NK-92 (cell line): Measurements from ENCODE around the gene DENND6B.

Experiments
- DNase-seq: peaks from one replicate; lab custom pipeline; 2025; ENCODE audit not compliant: unreplicated experiment; lab: John Stamatoyannopoulos, UW

The DENND6B gene

DNA sequence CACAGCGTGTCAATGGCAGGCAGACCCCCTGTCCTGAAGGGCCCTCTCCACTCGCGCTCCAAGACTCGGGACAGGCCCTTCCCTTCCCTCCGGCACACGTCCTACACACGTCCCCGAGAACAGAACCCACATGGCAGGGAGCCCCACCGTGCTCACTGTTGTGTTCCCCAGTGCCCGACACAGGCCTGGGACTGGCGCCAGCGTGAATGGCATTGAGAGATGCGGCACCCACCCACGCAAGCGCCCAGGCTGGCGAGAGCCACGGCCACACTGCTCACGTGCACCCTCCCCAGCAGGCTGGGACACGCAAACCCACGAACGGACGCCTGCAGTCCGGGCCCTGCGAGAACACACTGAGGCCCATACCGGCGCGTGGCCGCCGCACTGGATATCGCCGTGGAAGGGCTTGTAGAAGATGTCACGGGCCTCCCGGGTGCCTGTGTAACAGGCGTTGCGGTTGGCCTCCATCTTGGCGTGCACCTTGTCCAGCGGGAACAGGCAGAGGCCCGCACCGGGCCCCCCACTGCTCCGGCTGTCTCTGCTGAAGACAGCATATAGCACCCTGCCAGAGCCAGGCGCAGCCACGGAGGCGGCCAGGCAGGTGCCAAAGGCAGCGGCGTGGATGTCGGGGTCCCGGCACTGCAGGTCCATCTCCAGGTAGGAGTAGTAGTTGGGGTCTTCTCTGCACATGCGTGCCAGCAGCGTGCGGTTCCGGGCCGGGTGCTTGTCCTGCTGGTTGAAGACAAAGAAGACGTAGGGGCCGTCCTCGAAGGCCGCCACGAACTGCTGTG, 37.5 kb downstream of the DENND6B start:
- DNase-seq: no peak

DNA sequence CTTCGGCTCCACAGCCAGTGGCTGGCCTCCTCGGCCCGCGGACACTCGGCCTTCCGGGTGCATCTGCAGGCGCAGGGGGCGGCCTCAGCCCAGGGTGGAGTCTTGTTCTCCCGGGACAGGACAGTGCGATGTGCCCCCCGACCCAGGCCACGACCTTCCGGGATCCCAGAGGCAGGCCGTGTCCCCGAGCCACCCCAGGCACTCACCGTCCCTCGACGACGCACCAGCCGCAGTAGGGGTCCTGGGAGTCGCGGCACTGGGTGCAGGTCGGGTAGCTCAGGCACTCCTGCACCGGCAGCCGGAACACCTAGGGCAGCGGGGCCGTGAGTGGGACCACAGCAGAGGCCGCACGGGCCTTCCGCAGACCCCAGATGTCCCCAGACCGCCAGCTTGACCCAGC, 39.1 kb downstream of the DENND6B start:
- DNase-seq: no peak

DNA sequence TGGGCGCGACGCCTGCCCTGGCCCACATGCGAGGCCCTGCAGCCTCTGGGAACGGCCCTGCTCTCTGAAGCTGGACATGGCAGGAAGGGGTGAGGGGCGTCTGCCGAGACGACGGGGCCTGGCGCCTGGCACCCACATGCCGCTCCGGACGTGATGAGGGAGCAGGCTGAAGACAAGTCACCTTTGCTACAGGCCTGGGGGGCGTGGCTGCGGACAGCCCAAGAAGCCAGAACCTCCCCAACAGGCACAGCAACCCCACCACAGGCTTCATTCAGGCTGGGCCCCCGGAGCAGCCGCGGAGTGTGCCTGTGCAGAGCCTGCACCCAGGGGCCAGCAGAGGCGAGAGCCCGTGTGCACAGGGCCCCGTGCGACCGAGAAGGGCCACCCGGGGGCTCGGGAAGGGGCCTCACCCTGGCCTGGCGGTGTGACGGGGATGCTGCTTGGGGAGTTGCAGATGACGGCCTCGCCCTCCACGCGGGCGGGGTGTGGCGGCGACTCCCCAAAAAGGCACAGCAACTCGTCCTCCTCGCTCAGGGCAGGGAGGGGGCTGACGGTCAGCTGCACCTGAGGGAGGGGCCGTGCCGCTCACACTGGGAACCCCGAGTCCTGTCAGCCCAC, 40.0 kb downstream of the DENND6B start:
- no peak for DNase-seq

DNA sequence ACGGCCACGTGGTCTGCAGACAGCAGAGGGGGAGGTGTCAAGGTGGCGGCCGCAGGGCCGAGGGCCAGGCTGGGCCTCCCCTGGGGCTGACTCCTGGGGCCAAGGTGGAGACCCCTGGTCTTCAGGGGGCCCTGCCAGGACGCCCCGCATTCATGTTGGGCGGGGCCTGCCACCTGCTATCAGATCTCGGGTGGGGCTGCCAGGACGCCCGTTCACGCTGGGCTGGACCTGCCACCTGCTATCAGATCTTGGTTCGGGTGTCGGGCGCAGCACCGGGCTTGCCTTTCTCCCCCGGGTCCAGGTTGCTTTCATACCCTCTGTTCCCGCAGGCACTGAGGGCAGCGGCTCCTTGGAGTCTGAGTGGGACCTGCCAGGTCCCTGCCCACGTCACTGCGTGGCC, 40.5 kb downstream of the DENND6B start:
- no peak for DNase-seq

DNA sequence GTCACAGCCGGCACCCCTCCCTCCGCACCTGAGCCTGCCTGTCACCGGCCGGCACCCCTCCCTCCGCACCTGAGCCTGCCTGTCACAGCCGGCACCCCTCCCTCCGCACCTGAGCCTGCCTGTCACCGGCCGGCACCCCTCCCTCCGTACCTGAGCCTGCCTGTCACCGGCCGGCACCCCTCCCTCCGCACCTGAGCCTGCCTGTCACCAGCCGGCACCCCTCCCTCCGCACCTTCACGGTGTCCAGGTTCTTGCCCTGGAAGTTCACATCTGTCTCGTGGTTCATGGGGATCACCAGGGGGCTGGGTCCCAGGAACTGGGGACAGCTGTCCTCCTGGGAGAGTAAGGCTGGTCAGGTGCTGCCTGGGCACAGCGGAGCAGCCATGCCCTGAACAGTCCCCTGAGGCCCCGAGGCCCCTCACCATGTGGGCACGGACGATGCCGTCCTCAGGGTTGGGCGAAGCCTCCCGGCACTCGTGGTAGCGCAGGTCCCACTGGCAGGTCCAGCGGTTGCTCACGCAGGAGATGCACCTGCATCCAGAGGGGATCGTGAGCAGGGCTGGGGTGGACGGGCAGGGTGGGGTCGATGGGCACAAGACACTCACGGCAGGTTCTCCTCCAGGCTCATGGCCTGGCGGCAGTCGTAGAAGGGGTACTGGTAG, 41.1 kb downstream of the DENND6B start:
- no peak for DNase-seq

DNA sequence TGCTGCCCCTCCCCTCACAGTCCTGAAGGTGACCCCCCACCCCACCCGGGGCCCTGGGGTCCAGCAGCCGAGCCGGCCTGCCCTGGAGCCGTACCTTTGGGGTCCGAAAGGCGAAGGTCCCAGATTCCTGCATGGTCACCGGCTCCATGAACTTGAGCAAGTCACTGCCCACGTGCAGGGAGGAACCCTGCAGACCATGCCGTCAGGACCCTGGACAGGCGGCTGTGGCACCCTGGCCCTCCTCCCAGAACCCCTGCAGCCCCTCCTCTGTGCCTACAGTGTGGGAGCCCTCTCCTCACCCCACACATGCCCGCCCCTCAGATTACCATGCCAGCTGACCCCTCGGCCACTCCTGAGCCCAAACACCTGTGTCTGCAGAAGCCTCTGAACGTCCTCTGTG, 42.3 kb downstream of the DENND6B start:
- DNase-seq: no peak

DNA sequence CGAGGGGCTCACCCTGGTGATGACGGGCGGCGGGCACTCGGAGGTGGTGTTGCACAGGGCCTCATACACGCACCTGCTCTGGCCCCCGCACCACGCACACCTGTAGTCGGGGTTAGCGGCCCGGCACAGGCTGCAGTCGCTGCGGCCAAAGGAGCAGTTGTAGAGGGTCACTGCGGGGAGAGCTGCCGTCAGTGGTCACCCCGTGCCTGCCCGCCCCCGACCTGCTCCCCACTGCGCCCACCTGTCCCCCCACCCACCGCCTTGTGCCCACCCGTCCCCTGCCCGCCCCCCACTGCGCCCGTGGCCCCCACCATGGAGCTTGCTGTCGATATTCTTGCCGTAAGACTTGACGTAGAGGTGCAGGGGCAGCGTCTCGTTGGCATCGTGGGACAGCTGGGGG, 43.0 kb downstream of the DENND6B start:
- no peak for DNase-seq

DNA sequence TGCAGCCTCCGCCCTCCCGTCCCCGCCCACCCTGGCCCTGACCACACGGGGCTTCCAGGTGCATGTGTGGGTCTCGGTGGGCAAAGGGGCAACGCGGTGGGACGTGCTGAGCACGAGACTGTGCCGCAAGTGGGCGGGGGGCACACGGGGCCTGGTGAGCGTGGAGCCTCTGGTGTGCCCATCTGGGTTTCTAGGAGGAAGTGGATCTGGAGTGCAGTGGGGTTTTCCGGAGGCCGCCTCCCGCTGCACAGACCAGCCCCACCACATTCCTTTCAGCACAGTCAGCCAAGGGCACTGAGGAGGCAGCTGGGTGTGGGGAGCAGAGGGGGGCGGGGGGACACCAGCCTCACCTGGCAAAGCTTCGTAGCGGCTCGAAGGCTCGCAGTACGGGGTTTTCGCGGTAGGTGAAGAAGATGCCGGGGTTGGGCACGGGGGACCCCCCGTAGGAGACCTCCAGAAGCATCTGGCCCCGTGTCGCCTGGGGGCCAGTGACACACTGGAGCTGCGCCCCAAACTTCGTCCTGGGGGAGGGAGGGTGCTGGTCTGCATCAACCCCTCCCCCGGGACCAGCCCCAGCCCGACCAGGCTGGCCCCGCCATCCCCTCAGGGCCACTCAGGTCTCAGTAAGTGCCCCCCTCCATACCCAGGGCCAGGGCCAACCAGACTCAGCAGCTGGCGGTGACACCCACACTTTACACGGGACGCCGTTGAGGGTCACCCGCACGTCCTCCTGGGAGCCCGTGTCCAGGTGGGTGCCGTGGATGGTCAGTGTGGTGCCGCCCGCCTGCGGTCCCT, 44.3 kb downstream of the DENND6B start:
- DNase-seq: no peak

DNA sequence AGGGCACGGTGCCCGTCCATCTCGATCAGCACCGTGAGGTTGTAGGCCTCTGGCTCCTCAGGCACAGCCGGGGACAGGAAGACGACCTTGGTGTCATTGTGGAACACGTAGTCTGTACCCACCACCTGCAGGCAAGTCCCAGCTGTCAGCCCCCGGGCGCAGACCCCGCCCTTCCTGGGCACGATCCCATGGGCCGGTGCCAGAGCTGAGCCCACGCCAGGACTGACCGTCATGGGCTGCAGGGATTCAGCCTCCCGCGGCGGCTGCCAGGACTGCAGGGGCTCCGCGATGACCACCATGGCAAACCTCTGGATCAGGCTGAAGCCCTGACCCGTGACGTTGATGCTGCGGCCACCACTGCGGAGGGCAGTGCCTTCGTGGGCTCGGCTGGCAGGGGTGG, 44.9 kb downstream of the DENND6B start:
- no peak for DNase-seq

DNA sequence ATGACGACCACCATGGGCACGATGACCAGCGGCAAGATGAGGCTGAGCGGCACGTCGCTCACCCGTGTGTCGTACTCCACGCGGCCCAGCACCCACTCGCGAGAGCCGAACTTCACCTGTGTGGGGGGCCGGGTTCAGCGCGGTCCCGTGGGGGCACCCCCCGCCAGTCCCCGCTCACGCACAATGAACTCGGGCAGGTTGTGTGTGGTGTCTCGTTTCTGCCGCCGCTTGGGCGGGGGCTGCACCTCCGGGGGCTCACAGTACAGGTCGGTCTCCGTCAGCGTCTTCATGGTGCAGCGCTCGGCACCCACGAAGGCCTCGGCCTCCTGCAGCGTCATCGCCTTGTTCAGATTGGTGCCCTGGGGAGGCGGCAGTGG, 45.4 kb downstream of the DENND6B start:
- DNase-seq: no peak

DNA sequence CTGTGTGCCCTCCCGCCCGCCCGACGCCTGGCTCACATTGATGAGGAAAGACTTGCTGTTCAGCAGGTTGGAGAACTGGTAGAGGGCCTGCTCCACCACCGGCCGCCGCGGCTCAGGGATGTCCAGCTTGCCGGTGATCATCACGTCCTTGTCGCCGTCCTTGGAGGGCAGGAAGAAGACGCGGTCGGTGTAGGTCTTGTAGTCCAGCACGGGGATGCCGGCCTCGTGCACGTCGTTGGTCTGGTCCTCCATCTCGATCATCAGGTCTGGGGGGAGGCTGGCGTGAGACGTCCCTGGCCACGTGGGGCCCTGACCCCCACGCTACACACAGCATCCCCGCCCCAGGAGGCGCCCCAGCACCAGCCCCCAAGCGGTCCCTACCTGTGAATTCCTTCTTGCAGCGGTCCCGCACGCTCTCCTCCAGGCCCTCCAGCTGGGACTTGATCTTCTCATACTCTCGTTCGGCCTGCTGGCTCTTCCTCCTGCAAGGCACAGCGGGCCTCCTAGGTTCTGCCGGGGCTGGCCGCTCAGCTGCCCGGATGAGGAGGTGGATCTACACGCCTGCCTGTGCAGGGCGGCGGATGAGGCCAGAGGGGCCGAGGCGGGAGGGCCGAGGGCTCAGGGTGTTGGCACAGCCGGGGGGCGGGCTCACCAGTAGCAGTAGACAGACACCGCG, 46.0 kb downstream of the DENND6B start:
- no peak for DNase-seq

DNA sequence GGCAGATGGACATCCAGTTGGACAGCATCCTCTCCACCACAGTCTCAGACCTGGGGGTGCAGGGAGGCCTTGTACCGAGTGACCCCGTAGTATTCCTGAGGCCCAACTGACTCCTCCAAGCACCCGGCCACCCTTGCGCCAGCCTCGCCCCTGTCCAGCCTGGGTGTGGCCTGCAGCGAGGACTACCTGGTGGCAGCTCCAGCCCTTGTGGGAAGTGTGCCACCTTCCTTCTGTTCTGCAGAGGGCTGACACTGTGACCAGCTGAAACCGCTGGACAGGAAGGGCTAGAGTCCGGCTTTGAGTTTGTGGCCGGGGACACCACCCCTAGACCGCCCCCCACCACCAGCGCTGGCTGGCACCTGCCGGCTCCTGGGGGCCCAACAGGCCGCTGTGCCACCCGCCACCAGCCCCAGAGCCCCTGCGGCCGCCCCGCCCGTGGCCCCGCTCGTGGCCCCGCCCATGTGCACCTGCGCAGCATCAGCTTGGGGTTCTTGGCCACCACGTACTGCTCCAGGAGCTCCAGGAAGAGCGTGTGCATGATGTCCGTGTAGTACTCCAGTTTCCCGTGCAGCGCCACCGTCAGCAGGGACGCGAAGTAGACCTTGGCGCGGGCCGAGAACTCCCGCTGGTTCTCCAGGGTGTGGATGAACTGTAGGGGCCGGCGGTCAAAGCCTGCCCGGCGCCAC, 46.6 kb downstream of the DENND6B start:
- DNase-seq: no peak

DNA sequence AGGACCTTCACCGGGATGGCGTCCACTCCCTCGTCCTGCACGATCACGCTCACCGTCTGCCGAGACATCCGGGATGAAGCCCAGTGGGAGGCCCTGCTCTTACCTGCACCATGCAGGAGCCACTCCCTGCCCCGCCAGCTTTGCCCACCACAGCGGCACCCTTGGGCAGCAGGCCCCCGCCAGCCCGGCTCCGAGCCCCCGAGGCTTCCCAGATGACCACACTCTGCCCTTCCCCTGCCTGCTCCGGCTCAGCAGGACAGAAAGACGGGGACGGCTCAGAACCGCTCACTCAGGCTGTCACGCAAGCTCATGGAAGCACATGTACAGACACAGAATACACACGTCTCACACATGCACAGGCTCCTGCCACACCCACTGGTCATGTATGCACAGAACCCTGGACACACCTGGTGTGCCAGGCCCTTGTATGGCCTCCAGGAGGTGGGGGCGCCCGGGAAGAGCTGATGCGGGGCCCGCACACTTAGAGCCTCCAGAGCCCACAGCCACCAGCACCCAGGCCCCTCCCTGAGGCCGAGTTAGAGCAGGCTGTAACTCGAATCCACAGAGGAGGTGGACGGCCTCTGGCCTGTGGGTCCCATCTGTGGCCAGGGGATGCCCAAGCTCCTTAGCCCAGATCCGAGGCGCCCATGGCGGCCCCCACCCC, 47.7 kb downstream of the DENND6B start:
- no peak for DNase-seq

DNA sequence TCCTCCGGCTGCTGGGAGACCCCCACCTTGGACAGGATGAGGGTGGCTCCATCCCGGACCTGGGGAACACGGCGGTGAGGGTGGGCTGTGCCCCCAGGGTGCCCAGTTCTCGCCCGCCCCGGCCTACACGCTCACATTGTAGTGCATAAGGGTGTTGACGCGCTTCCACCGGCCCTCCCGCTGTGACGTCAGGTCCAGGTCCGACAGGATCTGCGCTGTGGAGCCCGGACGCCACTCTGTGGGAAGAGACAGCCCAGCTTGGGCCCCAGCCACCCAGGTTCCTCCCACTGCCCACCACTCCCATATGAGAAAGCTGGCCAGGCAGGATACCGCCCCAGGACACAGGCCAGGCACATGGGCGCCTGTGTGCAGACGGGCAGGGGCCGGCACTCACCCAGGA, 48.4 kb downstream of the DENND6B start:
- no peak for DNase-seq

DNA sequence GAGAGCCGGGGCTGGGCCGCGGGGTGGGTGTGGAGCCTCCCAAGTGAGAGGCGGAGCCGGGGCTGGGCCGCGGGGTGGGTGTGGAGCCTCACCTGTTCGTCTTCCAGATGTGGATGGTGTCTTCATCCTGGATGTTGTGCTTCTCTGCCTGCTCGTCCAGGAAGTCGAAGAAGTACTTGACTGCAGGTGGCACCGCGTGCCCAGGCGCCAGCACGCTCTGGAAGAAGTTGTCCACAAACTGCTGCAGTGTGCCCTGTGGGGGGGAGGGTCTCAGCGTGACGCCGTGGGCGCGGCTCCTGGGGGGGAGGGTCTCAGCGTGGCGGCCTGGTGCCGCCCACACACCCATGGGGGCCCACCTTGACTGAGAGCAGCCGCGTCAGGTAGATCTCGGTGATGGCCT, 49.1 kb downstream of the DENND6B start:
- DNase-seq: no peak

DNA sequence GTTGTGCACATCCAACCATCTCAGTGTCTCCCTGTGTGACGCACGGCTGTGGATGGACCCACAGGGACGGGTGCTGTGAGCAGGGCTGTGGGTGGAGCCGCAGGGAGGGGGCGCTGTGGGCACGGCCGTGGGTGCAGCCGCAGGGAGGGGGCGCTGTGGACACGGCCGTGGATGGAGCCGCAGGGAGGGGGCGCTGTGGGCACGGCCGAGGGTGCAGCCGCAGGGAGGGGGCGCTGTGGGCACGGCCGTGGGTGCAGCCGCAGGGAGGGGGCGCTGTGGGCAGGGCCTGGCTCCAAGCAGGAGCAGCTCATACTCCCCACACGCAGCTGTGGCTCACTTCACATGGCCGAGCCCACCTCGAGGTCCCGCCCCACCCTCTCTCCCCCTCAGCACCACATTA, 50.7 kb downstream of the DENND6B start:
- no peak for DNase-seq

DNA sequence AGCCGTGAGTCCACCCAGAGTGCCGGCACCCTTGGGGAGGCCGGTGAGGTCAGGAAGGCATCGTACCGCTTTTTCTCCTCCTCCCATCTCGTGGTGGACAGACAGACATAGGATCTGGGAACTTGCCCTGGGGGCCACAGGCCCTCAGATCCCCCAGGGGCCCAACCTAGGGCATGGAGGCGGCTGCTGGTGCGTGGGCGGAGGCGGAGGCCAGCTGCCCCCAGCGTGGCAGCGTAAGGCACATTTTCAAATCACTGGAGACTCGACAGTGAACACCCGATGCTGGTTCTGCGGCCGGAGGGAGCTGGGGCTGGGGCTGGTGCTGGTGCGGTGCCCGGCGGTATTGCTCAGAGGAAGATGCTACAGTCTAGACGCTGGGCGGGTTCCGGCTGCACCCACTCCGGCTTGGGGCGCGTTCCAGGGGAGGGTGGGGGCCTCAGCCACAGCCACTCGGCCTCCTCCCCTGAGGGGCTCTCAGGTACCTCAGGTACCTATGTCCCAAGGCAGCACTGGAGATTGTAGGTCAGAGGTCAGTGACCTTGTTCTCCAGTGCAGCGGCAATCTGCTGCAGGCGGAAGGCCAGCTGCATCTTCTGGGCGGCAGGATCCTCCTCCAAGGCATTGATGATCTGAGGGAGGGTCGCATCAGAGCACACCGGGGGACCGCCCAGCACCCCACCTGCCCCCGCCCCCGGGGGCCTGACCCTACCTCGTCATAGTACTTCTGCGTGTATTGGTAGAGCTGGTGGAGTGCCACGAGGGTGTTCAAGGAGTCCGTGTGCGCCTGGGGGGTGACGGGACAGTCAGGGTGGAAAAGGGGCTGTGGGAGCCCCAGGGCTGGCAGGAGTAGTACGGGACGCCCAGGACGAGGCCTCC, 51.4 kb downstream of the DENND6B start:
- DNase-seq: no peak

DNA sequence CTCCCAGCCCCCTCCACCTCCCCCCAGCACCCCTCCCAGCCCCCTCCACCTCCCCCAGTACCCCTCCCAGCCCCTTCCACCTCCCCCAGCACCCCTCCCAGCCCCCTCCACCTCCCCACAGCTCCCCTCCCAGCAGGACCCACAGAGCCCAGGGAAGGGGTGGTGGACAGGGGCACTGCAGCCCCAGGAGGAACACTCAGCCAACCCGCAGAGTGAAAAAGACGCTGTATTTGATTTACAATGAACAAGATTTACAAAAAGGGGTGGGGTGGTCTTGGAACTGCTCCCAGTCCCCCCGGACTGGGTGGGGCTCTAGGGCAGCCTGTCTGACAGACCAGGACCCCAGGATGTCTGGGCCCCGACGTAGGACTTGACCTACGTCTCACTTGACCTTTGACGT, 52.0 kb downstream of the DENND6B start:
- DNase-seq: no peak

DNA sequence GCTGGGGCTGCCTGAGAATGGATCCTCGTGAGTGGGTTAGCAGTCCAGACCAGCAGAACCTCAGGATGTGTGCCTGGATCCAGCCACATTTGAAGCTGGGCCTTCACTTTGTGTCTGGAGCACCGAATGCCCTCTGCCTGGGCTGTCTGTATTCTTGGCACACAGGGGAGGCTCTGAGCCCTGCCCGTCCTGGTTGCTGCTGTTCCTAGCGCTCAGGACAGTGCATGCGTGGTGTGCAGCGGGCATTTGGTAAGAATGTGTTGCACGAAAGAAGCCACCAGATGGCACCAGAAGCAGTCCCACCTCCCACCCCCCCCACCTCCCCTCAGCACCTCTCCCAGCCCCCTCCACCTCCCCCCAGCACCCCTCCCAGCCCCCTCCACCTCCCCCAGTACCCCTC, 52.5 kb downstream of the DENND6B start:
- no peak for DNase-seq
